ENCODE data around the gene CALCB.

Gene CALCB

GRCh38 chr11:15115686-15116085 is 42.3 kb downstream of the CALCB start:
- no peak for DNase-seq (ENCODE audit: low spot score)
- no peak for TF ChIP-seq CTCF (IDR thresholded peaks at IDR 0.05; ENCODE audit: extremely low read depth, insufficient read depth, missing control alignments)
- in situ Hi-C loops (cut with MboI; ENCODE audit: low pct_unique_long_range_greater_than_20kb, low sequenced_read_pairs, unreplicated experiment) = no loop called here

GRCh38 chr11:15117751-15118150 is 44.4 kb downstream of the CALCB start:
- no peak for DNase-seq (ENCODE audit: low spot score)
- TF ChIP-seq CTCF (IDR thresholded peaks at IDR 0.05; ENCODE audit: extremely low read depth, insufficient read depth, missing control alignments) = no peak
- in situ Hi-C loops (cut with MboI; ENCODE audit: low pct_unique_long_range_greater_than_20kb, low sequenced_read_pairs, unreplicated experiment) = no loop called here

- no peak for TF ChIP-seq CTCF (IDR thresholded peaks at IDR 0.05; ENCODE audit: extremely low read depth, insufficient read depth, missing control alignments)
- DNase-seq (ENCODE audit: low spot score) = no peak
- in situ Hi-C loops (cut with MboI; ENCODE audit: low pct_unique_long_range_greater_than_20kb, low sequenced_read_pairs, unreplicated experiment) = no loop called here
Measured at GRCh38 chr11:15118431-15118830, 45.0 kb downstream of the CALCB start.

GRCh38 chr11:15119352-15119751 is 46.0 kb downstream of the CALCB start:
- DNase-seq (ENCODE audit: low spot score) = no peak
- in situ Hi-C loops (cut with MboI; ENCODE audit: low pct_unique_long_range_greater_than_20kb, low sequenced_read_pairs, unreplicated experiment) = no loop called here
- TF ChIP-seq CTCF (IDR thresholded peaks at IDR 0.05; ENCODE audit: extremely low read depth, insufficient read depth, missing control alignments) = no peak

- in situ Hi-C loops (cut with MboI; ENCODE audit: low pct_unique_long_range_greater_than_20kb, low sequenced_read_pairs, unreplicated experiment) = no loop called here
- DNase-seq (ENCODE audit: low spot score) = no peak
- TF ChIP-seq CTCF (IDR thresholded peaks at IDR 0.05; ENCODE audit: extremely low read depth, insufficient read depth, missing control alignments) = no peak
Measured at GRCh38 chr11:15119826-15120225, 46.4 kb downstream of the CALCB start.

- in situ Hi-C loops (cut with MboI; ENCODE audit: low pct_unique_long_range_greater_than_20kb, low sequenced_read_pairs, unreplicated experiment) = no loop called here
- DNase-seq (ENCODE audit: low spot score) = no peak
- TF ChIP-seq CTCF (IDR thresholded peaks at IDR 0.05; ENCODE audit: extremely low read depth, insufficient read depth, missing control alignments) = no peak
Measured at GRCh38 chr11:15123849-15124248, 50.5 kb downstream of the CALCB start.

- no peak for TF ChIP-seq CTCF (IDR thresholded peaks at IDR 0.05; ENCODE audit: extremely low read depth, insufficient read depth, missing control alignments)
- in situ Hi-C loops (cut with MboI; ENCODE audit: low pct_unique_long_range_greater_than_20kb, low sequenced_read_pairs, unreplicated experiment) = no loop called here
- DNase-seq (ENCODE audit: low spot score) = no peak
Measured at GRCh38 chr11:15124528-15124927, 51.1 kb downstream of the CALCB start.

All from GM13977 (cell line).